NB4 (cell line): Measurements from ENCODE around the gene ANKRD42.

Experiments
- DNase-seq: peaks from one replicate; pipeline ENCODE4 v3.0.0; 2010; ENCODE audit warnings: low read depth
- H3K4me3 ChIP-seq: one replicate; pipeline ENCODE4 v1.5.1; 2011; ENCODE audit warnings: mild to moderate bottlenecking, low read depth, low read length, moderate library complexity
- CTCF ChIP-seq: IDR thresholded peaks from one replicate; pipeline ENCODE4 v1.5.1; 2012; ENCODE audit warnings: low read depth, low read length
- MAX ChIP-seq: IDR thresholded peaks from 2 replicates; pipeline ENCODE4 v1.6.1; 2011; ENCODE audit warnings: low read depth, low read length
- MYC ChIP-seq: IDR thresholded peaks from 2 replicates; pipeline ENCODE4 v1.6.1; 2011; ENCODE audit warnings: low read depth, low read length
- POLR2A ChIP-seq: IDR thresholded peaks from 2 replicates; pipeline ENCODE4 v1.6.1; 2011; ENCODE audit warnings: mild to moderate bottlenecking; ENCODE audit not compliant: insufficient read length; ENCODE audit errors: extremely low read depth

ANKRD42 gene

GRCh38 chr11:83168756-83169155 lies 24.8 kb upstream of the ANKRD42 start:
- no peak overlapping the region for H3K4me3 ChIP-seq
- TF ChIP-seq POLR2A (no peak), MAX (0 out of 2 replicates have a peak, but pooled peaks have one; percentile 26)

GRCh38 chr11:83170865-83171264 lies 22.6 kb upstream of the ANKRD42 start:
- no peak for DNase-seq
- TF ChIP-seq MAX (no peak), MYC (no peak), CTCF (no peak), POLR2A (no peak)
- peak overlapping the region; percentile 48 for H3K4me3 ChIP-seq

More at GRCh38 chr11:83168756-83169155, 24.8 kb upstream of the ANKRD42 start:
- no peak for DNase-seq

GRCh38 chr11:83172551-83172950 lies 21.0 kb upstream of the ANKRD42 start:
- TF ChIP-seq MYC (no peak), POLR2A (no peak), MAX (no peak), CTCF (no peak)
- no peak overlapping the region for H3K4me3 ChIP-seq
- no peak for DNase-seq

- TF ChIP-seq POLR2A (no peak), CTCF (no peak), MYC (no peak), MAX (no peak)
- no peak overlapping the region for H3K4me3 ChIP-seq
- DNase-seq = no peak
These were observed 19.5 kb upstream of the ANKRD42 start for GRCh38 chr11:83174008-83174407.

GRCh38 chr11:83175815-83176214 lies 17.7 kb upstream of the ANKRD42 start:
- no peak for DNase-seq
- TF ChIP-seq MAX = no peak
- TF ChIP-seq MYC = no peak
- TF ChIP-seq POLR2A = no peak
- TF ChIP-seq CTCF = no peak
- H3K4me3 ChIP-seq = no peak overlapping the region

GRCh38 chr11:83181815-83182214 lies 11.7 kb upstream of the ANKRD42 start:
- no peak for DNase-seq
- no peak overlapping the region for H3K4me3 ChIP-seq
- TF ChIP-seq MYC = no peak

- no peak overlapping the region for H3K4me3 ChIP-seq
- no peak for TF ChIP-seq CTCF
- DNase-seq = no peak
These were observed 7.7 kb upstream of the ANKRD42 start for GRCh38 chr11:83185767-83186166.
